RKO (cell line): ENCODE data around the gene FBXW8.

ENCODE experiments used
- DNase-seq: peaks from one replicate; pipeline ENCODE4 v3.0.0-alpha.2; 2016; ENCODE audit warnings: low spot score

FBXW8 gene

DNA sequence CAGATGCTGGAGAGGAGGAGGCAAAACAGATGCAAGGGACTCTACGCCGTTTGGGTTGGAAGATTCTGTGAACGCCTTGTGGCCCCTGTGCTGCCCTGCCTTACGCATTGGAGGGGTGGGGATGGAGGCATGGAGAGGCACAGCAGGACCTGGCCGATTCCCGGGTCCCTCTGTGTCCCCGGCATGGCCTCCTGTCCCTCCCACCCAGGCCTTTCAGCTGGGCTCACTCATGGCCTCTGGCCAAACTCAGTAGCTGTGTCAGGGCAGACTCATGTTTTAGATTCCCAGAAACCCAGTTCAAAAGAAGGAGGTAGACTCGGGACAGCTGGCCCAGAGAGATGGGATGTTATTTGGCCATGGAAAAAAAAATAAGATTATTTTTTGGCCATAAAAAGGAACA lies 148.4 kb downstream of the FBXW8 start:
- no peak for DNase-seq

DNA sequence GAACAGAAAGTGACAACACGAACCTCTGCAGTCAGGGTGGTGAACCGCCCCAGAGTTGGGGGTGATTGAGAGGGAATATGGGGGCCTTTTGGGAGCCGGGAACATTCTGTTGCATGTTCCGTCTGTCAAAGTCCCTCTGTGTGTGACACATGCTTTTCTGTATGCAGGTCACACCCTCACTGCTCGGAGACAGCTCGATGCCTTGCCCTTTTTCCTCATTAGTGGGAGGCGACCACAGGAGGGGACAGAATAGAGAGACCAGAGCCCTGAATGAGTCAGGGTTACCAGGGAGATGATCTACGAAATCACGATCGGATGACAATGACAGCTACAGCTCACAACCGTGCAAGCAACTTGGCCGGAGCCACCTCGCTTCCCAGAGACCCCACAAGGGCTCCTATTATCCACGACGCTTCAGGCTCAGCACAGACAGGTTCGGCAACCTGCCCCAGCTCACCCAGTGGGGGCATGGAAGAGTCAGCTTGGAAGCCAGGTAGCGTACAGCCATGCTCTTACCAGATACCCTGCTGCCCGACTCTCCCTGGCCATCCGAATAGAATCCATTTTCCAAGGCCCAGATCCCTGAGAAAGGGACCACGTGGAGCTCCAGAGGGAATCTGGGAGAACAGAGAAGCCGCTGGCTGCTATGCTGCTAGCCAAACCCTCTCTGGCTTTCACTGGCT lies 149.6 kb downstream of the FBXW8 start:
- no peak for DNase-seq

DNA sequence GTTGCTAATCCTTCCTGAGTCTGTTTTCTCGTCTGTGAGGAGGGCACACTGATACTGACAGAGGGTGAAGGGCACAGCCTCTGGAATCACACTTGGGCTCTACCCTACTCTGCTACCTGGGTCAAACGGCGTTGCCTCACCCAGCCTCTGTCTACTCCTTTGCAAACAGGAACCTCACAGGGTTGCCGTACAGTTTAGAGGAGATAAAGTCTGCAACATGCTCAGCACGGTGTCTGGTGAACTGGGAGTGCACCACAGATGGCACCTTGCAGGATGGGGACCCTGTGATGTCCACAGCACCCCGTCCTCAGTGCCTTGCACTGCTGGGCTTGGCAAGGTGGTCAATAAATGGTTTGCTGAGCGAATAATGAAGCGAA lies 150.2 kb downstream of the FBXW8 start:
- no peak for DNase-seq

DNA sequence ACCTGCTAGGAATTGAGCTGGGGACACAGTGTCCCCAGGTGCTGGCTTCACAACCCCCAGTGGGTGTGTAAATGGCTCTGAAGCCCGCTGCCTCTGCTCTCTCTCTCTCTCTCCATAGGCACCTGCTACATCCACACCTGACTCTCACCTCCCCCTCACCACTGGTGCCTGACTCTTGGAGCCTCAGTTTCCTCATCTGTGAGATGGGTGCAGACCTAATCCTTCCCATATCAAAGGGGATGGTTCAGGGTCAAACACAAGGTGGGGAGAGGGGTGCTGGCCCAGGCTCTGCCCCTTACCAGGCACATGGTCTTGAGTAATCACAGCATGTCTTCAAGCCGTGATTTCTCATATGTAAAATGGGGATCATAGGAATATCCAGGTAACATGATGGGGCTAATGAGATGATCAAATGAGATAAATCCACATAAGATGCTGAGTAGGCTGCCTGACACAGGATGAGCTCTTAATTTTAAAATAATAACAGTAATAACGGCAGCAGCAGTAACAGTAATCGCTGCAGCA lies 150.9 kb downstream of the FBXW8 start:
- DNase-seq: no peak

DNA sequence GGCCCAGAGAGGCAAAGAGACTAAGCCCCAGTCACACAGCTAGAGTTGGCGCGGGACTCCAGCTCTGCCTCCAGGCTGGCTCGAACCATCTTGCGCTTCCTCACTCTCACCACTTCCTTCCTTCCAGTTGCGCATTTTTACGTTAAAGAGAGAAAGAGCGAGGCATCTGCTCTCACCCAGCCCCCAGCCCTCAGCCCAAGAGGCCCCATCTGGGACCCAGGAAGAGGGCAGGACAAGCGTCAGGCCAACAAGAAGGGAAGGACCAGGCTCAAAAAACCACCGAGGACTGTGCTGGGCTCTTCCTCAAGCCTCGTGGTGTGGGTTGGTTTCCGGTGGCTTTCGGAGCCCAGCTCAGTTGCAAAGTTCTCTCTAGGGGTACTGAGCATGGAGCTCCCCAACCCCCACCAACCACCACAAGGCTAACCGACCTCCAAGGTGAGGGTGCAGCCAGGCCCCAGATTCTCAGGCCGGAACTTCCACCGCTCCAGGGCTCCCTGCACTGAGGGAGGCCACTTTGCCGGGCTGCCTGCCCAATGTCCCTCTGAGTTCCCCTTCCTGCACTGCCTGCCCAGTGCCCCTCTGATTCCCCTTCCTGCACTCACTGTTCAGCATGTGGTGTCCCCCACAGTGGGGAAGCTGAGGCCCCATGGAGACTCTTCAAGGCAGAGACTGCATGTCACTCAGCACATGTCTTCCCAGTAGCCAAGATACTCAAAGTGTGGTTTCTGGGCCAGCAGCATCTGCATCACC lies 152.6 kb downstream of the FBXW8 start:
- DNase-seq: no peak

DNA sequence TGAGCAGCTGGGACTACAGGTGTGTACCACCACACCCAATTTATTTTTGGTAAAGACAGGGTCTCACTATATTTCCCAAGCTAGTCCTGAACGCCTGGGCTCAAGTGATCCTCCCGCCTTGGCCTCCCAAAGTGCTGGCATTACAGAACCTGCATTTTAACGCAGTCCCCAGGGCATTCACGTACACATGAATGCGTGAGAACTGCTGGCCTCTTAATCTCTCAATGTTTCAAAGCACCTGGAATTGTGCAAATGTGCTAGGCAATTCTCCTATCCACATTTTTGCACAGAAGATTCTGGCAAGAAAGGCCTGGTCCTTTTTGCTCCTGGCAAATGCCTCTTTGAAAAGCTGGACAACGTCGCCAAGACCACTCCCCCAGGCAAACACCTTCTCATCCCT lies 153.3 kb downstream of the FBXW8 start:
- DNase-seq: no peak

DNA sequence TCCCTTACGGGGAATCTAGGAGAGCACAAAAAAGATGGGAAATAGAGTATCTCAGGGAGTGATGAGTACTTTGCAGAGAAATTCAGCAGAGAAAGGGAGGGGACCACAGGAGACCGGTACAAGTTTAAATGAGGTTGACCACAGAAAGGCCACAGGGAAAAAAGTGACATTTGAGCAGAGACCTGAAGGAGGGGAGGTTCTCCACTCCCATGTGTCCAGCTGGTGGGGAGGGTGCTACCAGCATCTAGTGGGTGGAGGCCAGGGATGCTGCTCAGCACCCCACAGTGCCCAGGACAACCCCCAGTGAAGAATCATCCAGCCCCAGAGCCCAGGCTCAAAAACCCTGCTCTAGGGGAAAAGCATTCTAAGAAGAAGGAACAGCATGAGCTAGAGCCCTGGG lies 153.8 kb downstream of the FBXW8 start:
- no peak for DNase-seq

DNA sequence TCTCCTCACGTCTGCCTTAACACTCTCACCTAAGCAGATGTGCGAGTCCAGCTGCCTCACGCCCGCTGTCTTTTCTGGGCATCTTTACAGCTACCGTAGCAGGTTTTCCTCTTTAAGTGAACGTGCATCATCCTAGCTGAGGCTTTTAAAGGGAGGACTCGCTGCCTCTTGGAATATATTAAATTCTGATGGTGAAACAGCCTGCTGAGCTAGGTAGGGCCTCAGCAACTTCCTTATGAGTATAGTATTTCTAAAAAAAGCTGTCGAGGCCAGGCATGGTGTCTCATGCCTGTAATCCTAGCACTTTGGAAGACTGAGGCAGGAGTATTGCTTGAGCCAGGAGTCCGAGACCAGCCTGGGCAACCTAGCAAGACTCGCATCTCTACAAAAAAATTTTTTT lies 156.3 kb downstream of the FBXW8 start:
- DNase-seq: no peak

DNA sequence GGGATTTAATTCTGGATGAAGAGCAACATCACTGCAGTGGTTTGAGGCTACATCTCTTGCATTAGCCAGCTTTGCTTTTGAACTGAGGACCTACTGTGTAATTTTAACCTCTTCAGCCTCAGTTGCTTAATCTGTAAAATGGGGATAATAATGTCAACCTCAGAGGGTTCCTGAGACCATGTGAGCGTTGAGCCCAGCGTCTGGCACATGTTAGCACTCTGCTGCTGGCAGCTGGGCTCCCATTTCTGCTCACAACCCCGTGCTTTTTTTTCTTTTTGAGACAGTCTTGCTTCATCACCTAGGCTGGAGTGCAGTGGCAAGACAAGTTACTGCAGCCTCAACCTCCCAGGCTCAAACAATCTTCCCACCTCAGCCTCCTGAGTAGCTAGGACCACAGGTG lies 156.9 kb downstream of the FBXW8 start:
- DNase-seq: no peak

DNA sequence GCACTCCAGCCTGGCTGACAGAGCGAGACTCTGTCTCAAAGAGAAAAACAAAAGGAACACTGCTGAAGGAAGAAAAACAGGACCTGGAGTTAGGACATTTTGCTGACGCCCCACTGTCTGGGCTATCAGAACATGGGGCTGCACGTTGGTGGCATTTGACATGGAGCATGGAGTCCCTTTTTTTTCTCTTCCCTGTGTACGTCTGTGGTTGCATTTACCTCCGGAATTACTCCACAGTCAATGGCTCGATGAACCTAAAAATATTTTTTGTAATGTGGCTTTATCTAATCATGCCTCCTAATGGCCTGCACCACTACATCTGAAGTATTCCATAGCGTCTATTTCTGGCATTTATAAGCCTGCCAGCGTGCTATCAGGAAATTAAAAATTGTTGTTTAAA lies 157.7 kb downstream of the FBXW8 start:
- DNase-seq: no peak

DNA sequence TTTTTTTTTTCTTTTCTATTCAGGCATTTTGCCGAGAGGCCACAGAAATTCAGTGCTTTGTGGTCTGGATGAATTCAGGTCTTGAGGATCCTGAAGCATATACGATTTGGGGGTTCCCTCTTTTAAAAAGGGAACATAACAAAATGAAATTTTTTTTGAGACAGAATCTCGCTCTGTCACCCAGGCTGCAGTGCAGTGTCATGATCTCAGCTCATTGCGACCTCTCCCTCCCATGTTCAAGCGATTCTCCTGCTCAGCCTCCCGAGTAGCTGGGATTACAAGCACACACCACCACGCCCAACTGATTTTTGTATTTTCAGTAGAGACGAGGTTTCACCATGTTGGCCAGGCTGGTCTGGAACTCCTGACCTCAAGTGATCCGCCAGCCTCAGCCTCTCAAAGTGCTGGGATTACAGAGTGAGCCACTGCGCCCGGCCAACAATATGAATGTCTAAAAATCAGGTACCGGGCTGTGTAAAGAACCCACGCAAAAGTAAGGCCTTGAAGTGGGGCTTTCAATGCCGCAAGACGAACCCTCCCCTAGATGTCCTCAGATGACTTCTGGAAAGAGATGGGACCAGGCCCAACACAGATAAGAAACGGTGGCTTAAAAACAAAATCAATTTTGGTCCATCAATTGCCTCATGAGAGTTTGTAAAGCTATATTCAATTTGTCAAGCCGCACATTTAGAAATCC lies 158.5 kb downstream of the FBXW8 start:
- no peak for DNase-seq

DNA sequence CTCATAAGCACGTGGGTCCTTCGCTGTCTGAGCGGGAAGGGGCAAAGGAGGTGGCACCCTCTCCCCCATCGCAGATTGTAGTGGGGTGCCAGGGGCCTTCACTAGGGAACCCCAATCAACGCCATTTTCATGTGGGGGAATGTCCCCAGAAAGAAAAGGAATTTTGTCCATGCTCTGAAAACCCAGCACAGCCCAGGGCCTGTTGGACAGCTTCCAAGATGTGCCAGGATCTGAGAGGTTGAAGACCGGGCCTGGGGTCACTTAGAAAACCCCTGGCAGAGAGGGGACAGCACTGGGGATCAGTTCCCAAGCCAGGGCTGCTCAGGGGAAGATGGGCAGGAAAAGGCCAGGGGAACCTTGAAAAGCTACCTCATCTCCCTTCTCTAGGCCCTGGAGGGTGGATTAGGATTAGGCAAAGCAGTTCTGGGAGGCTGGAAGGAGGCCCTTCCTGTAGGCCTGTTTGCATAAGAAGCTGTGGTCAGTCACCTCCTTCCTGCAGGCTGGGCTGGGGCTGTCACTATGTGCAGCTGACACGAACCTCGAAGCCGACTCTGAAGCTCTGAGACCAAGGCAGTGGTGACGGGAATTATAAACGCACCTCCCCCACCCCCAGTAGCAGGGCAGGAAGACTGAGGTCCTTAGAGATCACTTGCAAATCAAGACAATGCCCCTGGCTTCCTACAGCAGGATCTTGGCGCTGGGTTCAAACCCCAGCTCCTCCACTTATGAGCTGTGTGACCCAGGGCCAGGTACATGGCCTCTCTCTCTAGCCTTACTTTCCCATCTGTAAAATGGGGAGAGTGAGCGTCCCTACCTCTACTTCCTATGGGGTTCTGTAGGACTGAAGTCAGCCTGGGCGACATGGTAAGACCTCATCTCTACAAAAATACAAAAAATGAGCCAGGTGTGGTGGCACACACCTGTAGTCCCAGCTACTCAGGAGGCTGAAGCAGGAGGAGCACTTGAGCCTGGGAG lies 159.5 kb downstream of the FBXW8 start:
- DNase-seq: no peak

DNA sequence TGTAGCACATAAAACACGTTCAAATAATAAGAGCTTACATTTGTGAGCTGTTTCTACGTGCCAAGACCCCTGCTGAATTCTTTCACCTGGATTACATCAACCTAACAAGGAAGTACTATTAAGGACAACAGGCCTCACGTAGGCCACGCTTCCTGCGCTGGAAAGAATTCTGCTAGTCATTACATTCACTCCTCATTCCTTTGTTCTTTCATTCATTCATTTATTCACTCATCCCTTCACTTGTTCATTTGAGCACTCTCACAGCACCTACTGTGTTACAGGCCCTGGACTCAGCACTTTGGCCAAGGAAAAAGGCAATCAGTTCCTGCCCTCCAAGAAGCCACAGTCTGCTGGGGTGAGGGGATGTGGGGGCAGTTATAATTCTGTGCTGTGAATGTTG lies 160.3 kb downstream of the FBXW8 start:
- no peak for DNase-seq

DNA sequence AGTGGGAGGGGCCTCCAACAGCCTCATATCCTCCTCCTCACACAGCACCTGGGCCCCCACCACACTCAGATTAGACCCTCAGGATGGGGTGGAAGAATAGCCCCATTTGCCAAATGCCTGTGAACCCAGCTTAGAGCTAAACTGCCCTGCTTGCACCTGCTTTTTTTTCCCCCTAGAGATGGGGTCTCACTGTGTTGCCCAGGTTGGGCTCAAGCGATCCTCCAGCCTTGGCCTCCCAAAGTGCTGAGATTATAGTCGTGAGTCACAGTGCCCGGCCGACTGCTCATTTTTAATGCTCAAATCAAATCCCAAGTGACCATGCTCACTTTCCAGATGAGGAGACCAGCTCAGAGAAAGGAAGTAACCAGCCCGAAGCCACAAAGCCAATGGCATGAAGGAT lies 161.4 kb downstream of the FBXW8 start:
- no peak for DNase-seq

DNA sequence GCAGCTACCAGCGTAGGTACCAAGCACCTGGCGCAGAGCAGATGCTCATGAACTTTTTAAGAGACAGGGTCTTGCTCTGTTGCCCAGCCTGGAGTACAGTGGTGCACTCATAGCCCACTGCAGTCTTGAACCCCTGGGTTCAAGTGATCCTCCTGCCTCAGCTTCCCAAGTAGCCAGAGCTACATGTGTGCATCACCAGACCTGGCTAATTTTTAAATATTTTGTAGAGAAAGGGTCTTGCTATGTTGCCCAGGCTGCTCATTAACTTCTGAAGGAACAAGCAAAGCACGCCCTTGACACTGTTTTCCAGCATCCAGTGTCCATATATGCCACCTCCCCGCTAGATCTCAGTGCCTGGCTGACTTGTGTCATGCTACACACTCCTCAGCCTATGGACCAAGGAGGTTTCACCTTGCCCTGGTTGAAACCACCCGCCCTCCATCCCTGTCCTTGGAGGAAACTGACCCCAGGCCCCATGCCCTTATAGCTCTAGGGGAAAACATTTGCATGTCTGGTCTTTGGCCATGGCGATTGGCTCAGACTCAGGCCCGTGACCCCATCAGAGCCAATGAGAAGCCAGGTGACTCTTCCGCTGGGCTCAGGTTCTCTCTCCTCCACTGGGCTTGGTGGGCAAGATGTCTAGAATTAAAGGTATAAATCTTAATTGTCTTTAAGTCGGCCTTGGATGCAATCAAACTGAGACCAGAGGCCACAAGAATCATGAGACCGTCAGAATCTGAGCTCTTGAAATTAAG lies 162.2 kb downstream of the FBXW8 start:
- no peak for DNase-seq

DNA sequence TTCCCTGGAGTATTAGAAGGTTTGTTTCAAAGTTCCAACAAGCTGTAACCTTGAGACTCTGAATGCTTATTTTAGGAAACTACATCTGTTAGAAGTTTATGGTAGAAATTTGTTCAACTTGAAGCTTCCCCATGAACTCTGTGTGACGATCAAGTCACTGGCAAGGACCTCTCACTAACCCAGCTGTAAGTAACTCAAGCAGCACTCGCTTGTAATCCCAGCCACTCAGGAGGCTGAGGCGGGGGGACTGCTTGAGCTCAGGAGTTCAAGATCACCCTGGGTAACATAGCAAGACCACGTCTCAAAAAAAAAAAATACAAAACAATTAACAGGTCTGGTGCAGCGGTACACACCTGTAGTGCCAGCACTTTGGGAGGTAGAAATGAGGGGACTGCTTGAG lies 162.9 kb downstream of the FBXW8 start:
- no peak for DNase-seq

DNA sequence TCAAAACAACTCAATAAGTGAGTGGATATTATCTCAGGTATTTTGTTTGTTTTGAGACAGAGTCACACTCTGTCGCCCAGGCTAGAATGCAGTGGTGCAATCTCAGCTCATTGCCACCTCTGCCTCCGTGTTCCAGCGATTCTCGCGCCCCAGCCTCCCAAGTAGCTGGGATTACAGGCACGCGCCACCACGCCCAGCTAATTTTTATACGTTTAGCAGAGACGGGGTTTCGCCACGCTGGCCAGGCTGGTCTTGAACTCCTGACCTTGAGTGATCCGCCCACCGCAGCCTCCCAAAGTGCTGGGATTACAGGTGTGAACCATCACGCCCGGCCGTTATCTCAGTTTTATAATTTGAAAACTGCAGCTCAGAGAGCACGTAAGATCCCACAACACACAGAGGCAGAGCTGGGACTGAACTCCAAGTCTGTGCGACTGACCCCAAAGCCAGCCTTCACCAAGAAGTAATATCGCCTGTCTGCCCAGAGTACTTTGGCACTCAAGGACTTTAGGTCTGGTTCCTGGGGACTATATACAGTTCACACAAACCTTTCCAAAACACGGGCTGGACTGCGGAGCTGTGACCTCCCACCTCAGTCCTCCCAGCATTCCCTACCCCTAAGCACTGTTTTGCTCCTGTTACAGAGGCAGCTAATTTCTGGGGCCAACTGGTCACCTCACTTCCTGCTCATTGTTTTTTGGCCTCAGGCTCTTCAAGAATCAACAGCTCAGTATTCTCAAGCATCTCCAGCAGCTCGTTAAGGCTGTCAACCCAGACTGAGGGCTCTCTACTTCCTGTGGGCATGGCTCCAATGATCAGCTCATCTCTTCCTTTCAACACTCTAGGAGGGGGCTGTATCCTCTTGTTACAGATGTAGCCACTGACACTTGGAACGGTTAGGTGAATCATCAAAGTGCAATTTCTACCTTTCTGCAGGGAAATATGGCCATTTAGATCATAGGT lies 165.9 kb downstream of the FBXW8 start:
- DNase-seq: no peak

DNA sequence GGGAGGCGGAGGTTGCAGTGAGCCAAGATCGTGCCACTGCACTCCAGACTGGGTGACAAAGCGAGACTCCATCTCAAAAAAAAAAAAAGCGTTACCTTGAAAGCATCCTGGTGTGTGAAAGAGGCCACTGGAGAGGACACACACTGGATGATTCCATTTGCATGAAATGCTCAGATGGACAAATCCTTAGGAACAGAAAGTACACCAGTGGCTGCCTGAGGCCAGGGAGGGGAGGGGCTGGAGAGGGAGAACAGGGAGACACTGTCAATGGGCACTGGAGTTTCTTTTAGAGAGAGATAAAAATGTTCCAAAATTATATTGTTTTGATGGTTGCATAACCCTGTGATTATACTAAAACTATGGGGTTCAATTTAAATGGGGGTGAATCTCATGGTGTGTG lies 168.7 kb downstream of the FBXW8 start:
- no peak for DNase-seq

DNA sequence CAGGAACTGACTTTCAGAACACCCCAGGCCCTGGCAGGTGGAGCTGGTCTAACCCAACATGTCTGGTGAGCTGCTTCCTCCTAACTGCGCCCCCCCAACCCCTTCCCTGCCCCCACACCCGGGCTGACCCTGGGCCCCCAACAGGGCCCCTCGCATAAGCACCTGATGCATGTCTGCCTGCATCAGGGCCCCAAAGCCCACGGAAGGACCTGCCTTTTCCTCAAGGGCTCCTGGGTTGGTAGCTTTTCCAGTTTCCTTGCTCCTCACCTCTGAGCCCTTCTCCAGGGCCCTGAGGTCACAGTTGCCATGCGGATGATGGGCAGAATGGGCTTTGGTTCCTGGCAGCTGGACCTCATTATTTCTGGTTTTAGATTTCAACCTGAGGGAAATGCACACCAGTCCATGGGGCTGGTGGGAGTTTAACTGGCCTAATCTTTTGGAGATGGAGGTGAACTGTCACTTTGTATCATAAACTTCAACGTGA lies 170.0 kb downstream of the FBXW8 start:
- no peak for DNase-seq
